ENCODE measurements around the gene RNF41. TPM values are rescaled to one million over a fixed set of nuclear protein-coding genes. Genes with fewer than 3 reads are reported as not detected.

The RNF41 gene
- polyA plus RNA-seq, 1 experiment: 338 TPM

DNA sequence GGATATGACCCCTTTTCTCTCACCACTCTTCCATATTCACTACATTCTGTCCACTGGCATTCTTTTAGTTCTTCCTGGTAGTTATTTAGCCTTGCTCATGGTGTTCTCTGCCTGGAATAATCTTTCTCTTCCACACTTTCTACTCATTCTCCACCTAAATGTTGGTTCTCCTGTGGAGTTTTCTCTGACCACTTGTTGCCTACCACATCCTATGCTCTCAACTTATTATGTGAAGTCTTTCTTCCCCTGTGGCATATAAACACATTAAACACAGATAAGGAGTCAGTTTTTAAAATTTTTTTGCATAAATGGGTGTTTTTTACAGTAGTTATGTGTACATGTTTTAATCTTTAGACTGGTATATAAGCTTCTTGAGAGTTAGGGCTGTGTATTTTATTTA is 29.1 kb downstream of the RNF41 start:
- CTCF ChIA-PET: interaction anchor here (0.9 to 9.8 kb wide), 9 partner anchors 14 to 167 kb away, joined by 3 to 134 read pairs (median 6); partner anchors contain the start of genes ANKRD52, RNF41, STAT2 and ZC3H10
- POLR2A ChIA-PET: no interaction called here
- no peak for DNase-seq (ENCODE audit: low read depth)
- Histone ChIP-seq H3K4me3 (ENCODE audit: low read depth, low read length) (no peak overlapping the region), H3K27me3 (ENCODE audit: control insufficient read depth, insufficient read depth, low read length) (no peaks in the 10 kb centered on the region), H3K36me3 (ENCODE audit: control insufficient read depth, insufficient read depth, low read length) (no peaks in the 10 kb centered on the region)
- no peak for TF ChIP-seq CTCF (IDR thresholded peaks at IDR 0.05; ENCODE audit: insufficient read depth, low read depth, low read length)

DNA sequence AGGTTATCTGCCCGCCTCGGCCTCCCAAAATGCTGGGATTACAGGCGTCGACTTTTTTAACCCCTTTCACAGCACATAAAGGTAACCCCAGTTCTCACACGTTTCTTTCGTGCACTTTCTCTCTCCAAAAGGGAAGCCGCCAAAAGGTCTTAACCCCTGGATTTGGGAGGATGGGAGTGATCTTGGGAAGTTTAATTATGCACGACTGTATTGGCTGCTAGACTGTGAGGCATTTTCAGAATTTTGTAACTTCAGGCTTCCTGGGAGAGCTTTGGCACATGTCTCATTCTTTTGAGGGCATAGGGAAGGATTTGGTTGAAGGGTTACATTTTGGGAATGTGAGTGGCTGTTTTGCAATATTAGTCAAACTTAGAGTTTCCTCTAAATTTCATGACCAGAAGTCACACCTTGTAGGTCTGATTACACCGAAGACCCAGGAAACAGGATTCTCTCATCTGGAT is 31.0 kb downstream of the RNF41 start:
- no peaks in the 10 kb centered on the region for H3K27me3 ChIP-seq (ENCODE audit: control insufficient read depth, insufficient read depth, low read length)
- ChIA-PET CTCF (interaction anchor here (1.2 to 9.8 kb wide), 10 partner anchors 15 to 79 kb away, joined by 3 to 134 read pairs (median 18); partner anchors contain the start of genes ANKRD52, MYL6, RNF41 and ZC3H10), POLR2A (no interaction called here)
- TF ChIP-seq CTCF (IDR thresholded peaks at IDR 0.05; ENCODE audit: insufficient read depth, low read depth, low read length): no peak
- H3K36me3 ChIP-seq (ENCODE audit: control insufficient read depth, insufficient read depth, low read length): no peaks in the 10 kb centered on the region
- DNase-seq (ENCODE audit: low read depth): no peak
- H3K4me3 ChIP-seq (ENCODE audit: low read depth, low read length): no peak overlapping the region

DNA sequence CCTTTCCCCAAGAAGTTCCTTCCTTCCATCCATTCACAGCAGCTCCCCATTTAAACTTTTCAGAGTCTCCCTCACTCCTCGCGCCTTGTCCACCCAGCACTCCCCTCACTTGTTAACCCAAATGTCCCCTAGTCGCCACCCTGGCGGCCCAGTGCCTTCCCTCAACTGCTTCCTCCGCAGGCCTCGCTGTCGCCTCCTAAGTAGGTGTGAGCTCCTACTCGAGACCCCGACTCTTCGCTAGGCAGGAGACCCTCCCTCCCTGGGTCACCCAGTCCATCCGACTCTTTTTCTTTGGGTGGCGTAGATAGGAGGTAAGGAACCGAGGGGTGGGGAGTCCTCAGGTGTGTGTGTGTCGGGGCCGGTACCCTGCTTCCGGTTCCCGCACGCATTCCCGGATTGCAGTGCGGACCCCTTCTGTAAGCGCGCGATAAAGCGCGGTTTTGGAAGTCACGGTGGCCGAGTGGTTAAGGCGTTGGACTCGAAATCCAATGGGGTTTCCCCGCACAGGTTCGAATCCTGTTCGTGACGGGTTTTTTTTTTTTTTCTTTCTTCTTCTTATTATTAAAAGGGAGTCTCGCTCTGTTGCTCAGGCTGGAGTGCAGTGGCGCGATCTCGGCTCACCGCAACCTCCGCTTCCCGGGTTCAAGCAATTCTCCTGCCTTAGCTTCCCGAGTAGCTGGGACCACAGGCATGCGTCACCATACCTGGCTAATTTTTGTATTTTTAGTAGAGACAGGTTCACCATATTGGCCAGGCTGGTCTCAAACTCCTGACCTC is 31.6 kb downstream of the RNF41 start:
- POLR2A ChIA-PET: interaction anchor here (0.6 to 2.2 kb wide), 4 partner anchors 31 to 55 kb away, joined by 3 to 10 read pairs (median 4); partner anchors contain the start of genes MYL6 and RNF41
- CTCF ChIA-PET: interaction anchor here (0.7 to 9.8 kb wide), 50 partner anchors 9 to 452 kb away, joined by 3 to 134 read pairs (median 5); partner anchors contain the start of genes ANKRD52, CNPY2, COQ10A and ERBB3
- no peak for TF ChIP-seq CTCF (IDR thresholded peaks at IDR 0.05; ENCODE audit: insufficient read depth, low read depth, low read length)
- no peaks in the 10 kb centered on the region for H3K27me3 ChIP-seq (ENCODE audit: control insufficient read depth, insufficient read depth, low read length)
- peak overlapping the region; percentile 64 for H3K4me3 ChIP-seq (ENCODE audit: low read depth, low read length)
- peaks cover under 1% of the 10 kb centered on the region for H3K36me3 ChIP-seq (ENCODE audit: control insufficient read depth, insufficient read depth, low read length)
- DNase-seq (ENCODE audit: low read depth): no peak

- Histone ChIP-seq H3K4me3 (ENCODE audit: low read depth, low read length) (peak within 1 kb of the TSS; percentile 71), H3K36me3 (ENCODE audit: control insufficient read depth, insufficient read depth, low read length) (peaks cover 7% of the 10 kb centered on the region), H3K27me3 (ENCODE audit: control insufficient read depth, insufficient read depth, low read length) (no peaks in the 10 kb centered on the region)
- no peak for DNase-seq (ENCODE audit: low read depth)
- TF ChIP-seq CTCF (IDR thresholded peaks at IDR 0.05; ENCODE audit: insufficient read depth, low read depth, low read length): peak; percentile 67
- POLR2A ChIA-PET: interaction anchor here (0.6 to 2.2 kb wide), 4 partner anchors 31 to 41 kb away, joined by 3 to 10 read pairs (median 4); partner anchors contain the start of genes MYL6 and RNF41
- CTCF ChIA-PET: interaction anchor here (0.5 to 9.8 kb wide), 54 partner anchors 8 to 1296 kb away, joined by 3 to 134 read pairs (median 4); partner anchors contain the start of genes ANKRD52, CNPY2, COQ10A and ERBB3
Observed at GRCh38 chr12:56189099-56189917, 32.4 kb downstream of the RNF41 start, which contains the start of gene SMARCC2. Gene SMARCC2, minus strand, starts transcription at chr12:56189483. Its CDS starts 22 bp downstream, at chr12:56189461.
